ENCODE measurements around the gene CCDC93. TPM values are rescaled to one million over a fixed set of nuclear protein-coding genes. Genes with fewer than 3 reads are reported as not detected.

The CCDC93 gene
- total RNA-seq, 2 experiments from 2014 or later, result 62.2 to 64.5 TPM

GRCh38 chr2:117902933-117903332 is 110.9 kb downstream of the CCDC93 start:
- Histone ChIP-seq H3K4me1 (ENCODE audit: insufficient read depth, low read length) (no peaks in the 10 kb centered on the region), H3K9me3 (ENCODE audit: control insufficient read depth in 1 of 2, insufficient read depth in 1 of 2, low read length in 2 of 2) (peaks cover 0 to 3% of the 10 kb centered on the region in 2 experiments), H3K36me3 (ENCODE audit: insufficient read depth, low read length) (no peaks in the 10 kb centered on the region), H3K4me3 (ENCODE audit: low read length) (no peak overlapping the region), H3K27ac (ENCODE audit: low read depth in 1 of 2, low read length in 2 of 2) (no peak overlapping the region), H3K27me3 (ENCODE audit: control insufficient read depth in 1 of 2, insufficient read depth in 2 of 2, low read length in 2 of 2) (no peaks in the 10 kb centered on the region)
- H3K27ac Mint-ChIP-seq, result no peak overlapping the region
- H3K27me3 Mint-ChIP-seq, result no peaks in the 10 kb centered on the region
- intact Hi-C loops (cut with DNase I, micrococcal nuclease), result no loop called here
- no peak for TF ChIP-seq CTCF (IDR thresholded peaks at IDR 0.05)
- CTCF ChIA-PET, result no interaction called here
- no peaks in the 10 kb centered on the region for H3K4me1 Mint-ChIP-seq (ENCODE audit: low read depth)
- no peak overlapping the region for H3K4me3 Mint-ChIP-seq
- H3K9me3 Mint-ChIP-seq, result peaks cover 4% of the 10 kb centered on the region
- ATAC-seq (ENCODE audit: poor library complexity), result no peak
- POLR2A ChIA-PET, result no interaction called here
- DNase-seq, result no peak
- H3K36me3 Mint-ChIP-seq (ENCODE audit: low read depth), result peaks cover under 1% of the 10 kb centered on the region

- Mint-ChIP-seq H3K4me1 (ENCODE audit: low read depth) (no peaks in the 10 kb centered on the region), H3K4me3 (no peak overlapping the region), H3K27me3 (peaks cover 14% of the 10 kb centered on the region), H3K27ac (no peak overlapping the region), H3K9me3 (peaks cover 2% of the 10 kb centered on the region), H3K36me3 (ENCODE audit: low read depth) (no peaks in the 10 kb centered on the region)
- ChIA-PET CTCF (interaction anchor here (1.2 kb wide), 1 partner anchor 13 kb away, joined by 3 read pairs; no protein-coding TSS in a partner anchor), POLR2A (no interaction called here)
- H3K9me3 ChIP-seq (ENCODE audit: control insufficient read depth in 1 of 2, insufficient read depth in 1 of 2, low read length in 2 of 2), result no peaks in the 10 kb centered on the region
- no peaks in the 10 kb centered on the region for H3K4me1 ChIP-seq (ENCODE audit: insufficient read depth, low read length)
- ATAC-seq (ENCODE audit: poor library complexity) (no peak), DNase-seq (no peak)
- H3K27me3 ChIP-seq (ENCODE audit: control insufficient read depth in 1 of 2, insufficient read depth in 2 of 2, low read length in 2 of 2), result no peaks in the 10 kb centered on the region
- intact Hi-C loops (cut with DNase I, micrococcal nuclease), result no loop called here
- TF ChIP-seq CTCF (IDR thresholded peaks at IDR 0.05), result no peak
- no peaks in the 10 kb centered on the region for H3K36me3 ChIP-seq (ENCODE audit: insufficient read depth, low read length)
- no peak overlapping the region for H3K4me3 ChIP-seq (ENCODE audit: low read length)
- no peak overlapping the region for H3K27ac ChIP-seq (ENCODE audit: low read depth in 1 of 2, low read length in 2 of 2)
Observed at GRCh38 chr2:117888897-117889296, 125.0 kb downstream of the CCDC93 start.

GRCh38 chr2:117885308-117885707 is 128.6 kb downstream of the CCDC93 start:
- Histone ChIP-seq H3K27ac (ENCODE audit: low read depth in 1 of 2, low read length in 2 of 2) (no peak overlapping the region), H3K36me3 (ENCODE audit: insufficient read depth, low read length) (no peaks in the 10 kb centered on the region), H3K27me3 (ENCODE audit: control insufficient read depth in 1 of 2, insufficient read depth in 2 of 2, low read length in 2 of 2) (no peaks in the 10 kb centered on the region), H3K4me3 (ENCODE audit: low read length) (no peak overlapping the region), H3K9me3 (ENCODE audit: control insufficient read depth in 1 of 2, insufficient read depth in 1 of 2, low read length in 2 of 2) (no peaks in the 10 kb centered on the region), H3K4me1 (ENCODE audit: insufficient read depth, low read length) (no peaks in the 10 kb centered on the region)
- POLR2A ChIA-PET, result no interaction called here
- Mint-ChIP-seq H3K36me3 (ENCODE audit: low read depth) (no peaks in the 10 kb centered on the region), H3K4me1 (ENCODE audit: low read depth) (no peaks in the 10 kb centered on the region), H3K4me3 (no peak overlapping the region), H3K27ac (no peak overlapping the region), H3K9me3 (no peaks in the 10 kb centered on the region), H3K27me3 (peaks cover 15% of the 10 kb centered on the region)
- ATAC-seq (ENCODE audit: poor library complexity) (no peak), DNase-seq (no peak)
- CTCF ChIA-PET, result no interaction called here
- no peak for TF ChIP-seq CTCF (IDR thresholded peaks at IDR 0.05)
- intact Hi-C loops (cut with DNase I, micrococcal nuclease), result no loop called here

All from CD4-positive, alpha-beta T cell (primary cell).